HepG2 (cell line): ENCODE measurements around the gene ROS1. TPM values are rescaled to one million over a fixed set of nuclear protein-coding genes. Genes with fewer than 3 reads are reported as not detected.

ENCODE experiments used
- ATF1 ChIP-seq: IDR thresholded peaks from 2 replicates; pipeline ENCODE4 v1.6.1; 2016; ENCODE audit warnings: mild to moderate bottlenecking, control low read depth
- KLF6 ChIP-seq: IDR thresholded peaks from 2 replicates; pipeline ENCODE4 v1.8.0; 2016; ENCODE audit warnings: missing biosample characterization, missing genetic modification reagents
- MAFG ChIP-seq: sonication (generic); formaldehyde crosslinking; IDR thresholded peaks from 2 replicates; pipeline ENCODE4 v1.5.1; 2020; ENCODE audit warnings: mild to moderate bottlenecking, missing genetic modification reagents
- MIXL1 ChIP-seq: IDR thresholded peaks from 2 replicates; pipeline ENCODE4 v1.6.1; 2016
- NR1H2 ChIP-seq: sonication (generic); formaldehyde crosslinking; IDR thresholded peaks from 2 replicates; pipeline ENCODE4 v1.8.1; 2022; ENCODE audit warnings: low read depth, missing genetic modification reagents, borderline replicate concordance
- RAD21 ChIP-seq: fragments of 450-650 bp; formaldehyde crosslinking; IDR thresholded peaks from 2 replicates; pipeline ENCODE4 v1.5.0; 2020; ENCODE audit warnings: mild to moderate bottlenecking
- SCMH1 ChIP-seq: sonication (generic); formaldehyde crosslinking; IDR thresholded peaks from 2 replicates; pipeline ENCODE4 v1.9.0; 2021; ENCODE audit warnings: missing genetic modification reagents, mild to moderate bottlenecking, borderline replicate concordance
- SOX13 ChIP-seq, 3 experiments: fragments of 450-650 bp in 1 of 3; sonication (generic) in 1 of 3; formaldehyde crosslinking in 1 of 3; IDR thresholded peaks in 2 of 3; conservative IDR thresholded peaks in 1 of 3; 2 replicates each; pipeline versions ENCODE4 v1.5.0 to v1.6.1; 2016 to 2020; ENCODE audit warnings: antibody characterized with exemption in 1 of 3, mild to moderate bottlenecking in 1 of 3, missing compliant biosample characterization in 1 of 3, missing genetic modification reagents in 1 of 3, moderate library complexity in 1 of 3
- SP140L ChIP-seq: sonication (generic); formaldehyde crosslinking; IDR thresholded peaks from 2 replicates; pipeline ENCODE4 v1.4.0; 2020; ENCODE audit warnings: missing genetic modification reagents, borderline replicate concordance
- YEATS4 ChIP-seq: sonication (generic); formaldehyde crosslinking; IDR thresholded peaks from 2 replicates; pipeline ENCODE4 v1.4.0; 2020; ENCODE audit warnings: missing genetic modification reagents, borderline replicate concordance
- YY1 ChIP-seq: IDR thresholded peaks from 2 replicates; pipeline ENCODE4 v1.6.1; 2011; ENCODE audit warnings: low read length, low read depth, moderate library complexity, mild to moderate bottlenecking; ENCODE audit not compliant: insufficient read depth, insufficient replicate concordance
- ZNF282 ChIP-seq: fragments of 450-650 bp; IDR thresholded peaks from 2 replicates; pipeline ENCODE4 v1.6.1; 2018; ENCODE audit not compliant: partially characterized antibody
- ZNF546 ChIP-seq: sonication (generic); formaldehyde crosslinking; conservative IDR thresholded peaks from 2 replicates; pipeline ENCODE4 v1.8.1; 2023; ENCODE audit warnings: mild to moderate bottlenecking, missing genetic modification reagents
- ZNF550 ChIP-seq: sonication (generic); formaldehyde crosslinking; IDR thresholded peaks from 2 replicates; pipeline ENCODE4 v1.4.0; 2020; ENCODE audit warnings: mild to moderate bottlenecking, missing genetic modification reagents, borderline replicate concordance
- ZNF660 ChIP-seq: sonication (generic); formaldehyde crosslinking; IDR thresholded peaks from 2 replicates; pipeline ENCODE4 v1.5.1; 2020; ENCODE audit warnings: mild to moderate bottlenecking, low read depth, missing genetic modification reagents, borderline replicate concordance
- polyA plus RNA-seq, 8 experiments: library from polyadenylated mRNA; depleted of rRNA in 3 of 8; stranded (reverse) in 7 of 8; unstranded in 1 of 8; fragments of >200 nt; fragmentation: Illumina TruSeq in 4 of 8; extraction: Trizol in 4 of 8; gene quantifications; 2 replicates each; pipeline versions ENCODE4 v1.2.1 to v1.2.3, GENCODE V29; 2011 to 2016; ENCODE audit warnings: low read depth in 4 of 8, missing spikeins in 1 of 8, mixed read lengths in 1 of 8; ENCODE audit not compliant: insufficient read depth in 1 of 8
- total RNA-seq, 5 experiments: library from RNA; depleted of rRNA; stranded (reverse); fragments of >200 nt; fragmentation: Illumina TruSeq; extraction: Trizol; gene quantifications; 2 replicates each; pipeline ENCODE4 v1.2.3, GENCODE V29; 2016; ENCODE audit warnings: low read depth in 1 of 5
- TF ChIP-seq, protein P1 (sequence below): sonication (generic); formaldehyde crosslinking; IDR thresholded peaks from 2 replicates; pipeline ENCODE4 v1.5.1; 2020; ENCODE audit warnings: missing genetic modification reagents, mild to moderate bottlenecking, borderline replicate concordance
- TF ChIP-seq, protein P2 (sequence below), 2 experiments: sonication (generic) in 1 of 2; formaldehyde crosslinking in 1 of 2; IDR thresholded peaks; 2 replicates each; pipeline versions ENCODE4 v1.4.0 to v1.6.1; 2018 to 2020; ENCODE audit warnings: missing genetic modification reagents in 2 of 2, borderline replicate concordance in 1 of 2, low read depth in 1 of 2, mild to moderate bottlenecking in 1 of 2, missing biosample characterization in 1 of 2
- TF ChIP-seq, protein P3 (sequence below): sonication (generic); formaldehyde crosslinking; IDR thresholded peaks from 2 replicates; pipeline ENCODE4 v1.4.0; 2020; ENCODE audit warnings: missing genetic modification reagents
- TF ChIP-seq, protein P4 (sequence below): IDR thresholded peaks from 2 replicates; pipeline ENCODE4 v1.6.1; 2012; ENCODE audit warnings: low read depth, low read length, improper control_type of control experiment
- TF ChIP-seq, protein P5 (sequence below): sonication (generic); formaldehyde crosslinking; IDR thresholded peaks from 2 replicates; pipeline ENCODE4 v1.4.0; 2020; ENCODE audit warnings: missing genetic modification reagents, low read depth, mild to moderate bottlenecking, borderline replicate concordance

ROS1 gene
- total and polyA plus RNA-seq, 2 of the 13 experiments (the other 11 are each of a cell fraction or from before 2014, with no cell fraction given): not detected

DNA sequence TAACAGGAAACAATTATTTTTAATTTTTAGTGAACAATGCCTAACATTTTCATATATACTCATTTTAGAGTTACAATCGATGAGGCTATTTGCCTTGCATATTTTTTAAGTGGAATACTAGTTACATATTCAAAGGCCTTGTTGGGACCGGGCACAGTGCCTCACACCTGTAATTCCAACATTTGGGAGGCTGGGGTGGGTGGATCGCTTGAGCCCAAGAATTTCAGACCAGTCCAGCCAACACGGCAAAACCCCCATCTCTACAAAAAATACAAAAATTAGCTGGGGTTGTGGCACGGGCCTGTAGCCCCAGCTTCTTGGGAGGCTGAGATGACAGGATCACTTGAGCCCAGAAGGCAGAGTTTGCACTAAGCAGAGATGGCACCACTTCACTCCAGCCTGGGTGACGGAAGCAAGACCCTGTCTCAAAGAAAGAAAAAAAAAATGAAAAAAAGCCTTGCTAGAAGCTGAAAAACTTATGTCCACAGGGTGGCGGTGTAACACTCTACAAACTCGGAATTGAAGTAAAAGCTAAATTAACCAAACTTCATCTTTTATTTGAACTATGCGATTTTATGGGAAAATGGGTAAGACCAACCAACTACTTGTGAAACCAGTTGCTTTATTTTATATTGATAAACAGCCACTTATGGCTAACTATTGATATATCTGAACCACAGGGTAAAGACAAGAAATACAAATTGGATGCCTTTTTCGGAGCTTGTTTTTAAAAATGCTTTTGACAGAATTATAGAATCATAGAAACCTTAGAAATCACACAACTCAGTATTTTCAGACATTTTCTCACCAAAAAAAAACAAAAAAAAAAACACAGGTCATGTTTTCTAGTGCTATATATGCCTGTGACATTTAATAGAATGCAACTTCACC lies 24.1 kb upstream of the ROS1 start (continued):
- TF ChIP-seq, protein P1, sequence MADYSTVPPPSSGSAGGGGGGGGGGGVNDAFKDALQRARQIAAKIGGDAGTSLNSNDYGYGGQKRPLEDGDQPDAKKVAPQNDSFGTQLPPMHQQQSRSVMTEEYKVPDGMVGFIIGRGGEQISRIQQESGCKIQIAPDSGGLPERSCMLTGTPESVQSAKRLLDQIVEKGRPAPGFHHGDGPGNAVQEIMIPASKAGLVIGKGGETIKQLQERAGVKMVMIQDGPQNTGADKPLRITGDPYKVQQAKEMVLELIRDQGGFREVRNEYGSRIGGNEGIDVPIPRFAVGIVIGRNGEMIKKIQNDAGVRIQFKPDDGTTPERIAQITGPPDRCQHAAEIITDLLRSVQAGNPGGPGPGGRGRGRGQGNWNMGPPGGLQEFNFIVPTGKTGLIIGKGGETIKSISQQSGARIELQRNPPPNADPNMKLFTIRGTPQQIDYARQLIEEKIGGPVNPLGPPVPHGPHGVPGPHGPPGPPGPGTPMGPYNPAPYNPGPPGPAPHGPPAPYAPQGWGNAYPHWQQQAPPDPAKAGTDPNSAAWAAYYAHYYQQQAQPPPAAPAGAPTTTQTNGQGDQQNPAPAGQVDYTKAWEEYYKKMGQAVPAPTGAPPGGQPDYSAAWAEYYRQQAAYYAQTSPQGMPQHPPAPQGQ (CRISPR knock-in tag): no peak
- TF ChIP-seq SOX13 (IDR thresholded peaks at IDR 0.05): no peak
- TF ChIP-seq SOX13 (CRISPR knock-in tag; conservative IDR thresholded peaks at IDR 0.05 in 1 of 2, IDR thresholded peaks at IDR 0.05 in 1 of 2): no peak
- TF ChIP-seq KLF6 (CRISPR knock-in tag): no peak
- TF ChIP-seq MIXL1 (CRISPR knock-in tag): 0 out of 2 replicates have a peak, but pooled peaks have one; percentile 20
- TF ChIP-seq YEATS4 (CRISPR knock-in tag): no peak
- no peak for TF ChIP-seq ZNF546
- TF ChIP-seq NR1H2 (CRISPR knock-in tag): no peak
- TF ChIP-seq, protein P2, sequence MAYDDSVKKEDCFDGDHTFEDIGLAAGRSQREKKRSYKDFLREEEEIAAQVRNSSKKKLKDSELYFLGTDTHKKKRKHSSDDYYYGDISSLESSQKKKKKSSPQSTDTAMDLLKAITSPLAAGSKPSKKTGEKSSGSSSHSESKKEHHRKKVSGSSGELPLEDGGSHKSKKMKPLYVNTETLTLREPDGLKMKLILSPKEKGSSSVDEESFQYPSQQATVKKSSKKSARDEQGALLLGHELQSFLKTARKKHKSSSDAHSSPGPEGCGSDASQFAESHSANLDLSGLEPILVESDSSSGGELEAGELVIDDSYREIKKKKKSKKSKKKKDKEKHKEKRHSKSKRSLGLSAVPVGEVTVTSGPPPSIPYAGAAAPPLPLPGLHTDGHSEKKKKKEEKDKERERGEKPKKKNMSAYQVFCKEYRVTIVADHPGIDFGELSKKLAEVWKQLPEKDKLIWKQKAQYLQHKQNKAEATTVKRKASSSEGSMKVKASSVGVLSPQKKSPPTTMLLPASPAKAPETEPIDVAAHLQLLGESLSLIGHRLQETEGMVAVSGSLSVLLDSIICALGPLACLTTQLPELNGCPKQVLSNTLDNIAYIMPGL (CRISPR knock-in tag; IDR thresholded peaks at IDR 0.05; ENCODE audit: borderline replicate concordance in 1 of 2, low read depth in 1 of 2): 0 out of 4 replicates have a peak, but pooled peaks of 1 of the 2 experiments have one; percentile 45
- TF ChIP-seq, protein P3, sequence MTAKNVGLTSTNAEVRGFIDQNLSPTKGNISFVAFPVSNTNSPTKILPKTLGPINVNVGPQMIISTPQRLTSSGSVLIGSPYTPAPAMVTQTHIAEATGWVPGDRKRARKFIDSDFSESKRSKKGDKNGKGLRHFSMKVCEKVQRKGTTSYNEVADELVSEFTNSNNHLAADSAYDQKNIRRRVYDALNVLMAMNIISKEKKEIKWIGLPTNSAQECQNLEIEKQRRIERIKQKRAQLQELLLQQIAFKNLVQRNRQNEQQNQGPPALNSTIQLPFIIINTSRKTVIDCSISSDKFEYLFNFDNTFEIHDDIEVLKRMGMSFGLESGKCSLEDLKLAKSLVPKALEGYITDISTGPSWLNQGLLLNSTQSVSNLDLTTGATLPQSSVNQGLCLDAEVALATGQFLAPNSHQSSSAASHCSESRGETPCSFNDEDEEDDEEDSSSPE: no peak
- no peak for TF ChIP-seq ZNF282
- TF ChIP-seq RAD21 (CRISPR knock-in tag): peak; percentile 75
- TF ChIP-seq MAFG: no peak
- 0 out of 2 replicates have a peak, but pooled peaks have one; percentile 20 for TF ChIP-seq ATF1
- TF ChIP-seq YY1: no peak
- TF ChIP-seq SCMH1 (CRISPR knock-in tag): no peak
- TF ChIP-seq, protein P4, sequence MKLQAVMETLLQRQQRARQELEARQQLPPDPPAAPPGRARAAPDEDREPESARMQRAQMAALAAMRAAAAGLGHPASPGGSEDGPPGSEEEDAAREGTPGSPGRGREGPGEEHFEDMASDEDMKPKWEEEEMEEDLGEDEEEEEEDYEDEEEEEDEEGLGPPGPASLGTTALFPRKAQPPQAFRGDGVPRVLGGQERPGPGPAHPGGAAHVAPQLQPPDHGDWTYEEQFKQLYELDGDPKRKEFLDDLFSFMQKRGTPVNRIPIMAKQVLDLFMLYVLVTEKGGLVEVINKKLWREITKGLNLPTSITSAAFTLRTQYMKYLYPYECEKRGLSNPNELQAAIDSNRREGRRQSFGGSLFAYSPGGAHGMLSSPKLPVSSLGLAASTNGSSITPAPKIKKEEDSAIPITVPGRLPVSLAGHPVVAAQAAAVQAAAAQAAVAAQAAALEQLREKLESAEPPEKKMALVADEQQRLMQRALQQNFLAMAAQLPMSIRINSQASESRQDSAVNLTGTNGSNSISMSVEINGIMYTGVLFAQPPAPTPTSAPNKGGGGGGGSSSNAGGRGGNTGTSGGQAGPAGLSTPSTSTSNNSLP: 0 out of 2 replicates have a peak, but pooled peaks have one; percentile 12
- no peak for TF ChIP-seq ZNF660 (CRISPR knock-in tag)
- TF ChIP-seq, protein P5, sequence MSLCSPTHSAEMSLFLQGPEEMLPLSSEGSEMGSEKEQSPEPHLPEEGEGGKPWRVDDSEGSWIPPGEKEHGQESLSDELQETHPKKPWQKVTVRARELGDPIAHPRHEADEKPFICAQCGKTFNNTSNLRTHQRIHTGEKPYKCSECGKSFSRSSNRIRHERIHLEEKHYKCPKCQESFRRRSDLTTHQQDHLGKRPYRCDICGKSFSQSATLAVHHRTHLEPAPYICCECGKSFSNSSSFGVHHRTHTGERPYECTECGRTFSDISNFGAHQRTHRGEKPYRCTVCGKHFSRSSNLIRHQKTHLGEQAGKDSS (CRISPR knock-in tag): no peak
- TF ChIP-seq ZNF550 (CRISPR knock-in tag): no peak
- peak; percentile 40; the same call in 1 of the 2 replicates for TF ChIP-seq SP140L (CRISPR knock-in tag)
